GM18507 (cell line): ENCODE results near the gene EFCAB10.
"Not testable (repeated sequence)": the region's sequence is repeated elsewhere in the genome, so short reads cannot be mapped to it uniquely, and the experiment has no call there.

Experiments used
- DNase-seq: peaks from one replicate; pipeline ENCODE4 v3.0.0; 2011; ENCODE audit warnings: low read depth; ENCODE audit not compliant: insufficient read length; ENCODE audit errors: extremely low spot score
- FAIRE-seq: peaks from 2 replicates; lab custom pipeline; 2011; peaks lifted over from hg19 to GRCh38; lab: Jason Lieb, UNC

EFCAB10 gene

GRCh38 chr7:105559926-105560325 is 21.4 kb downstream of the EFCAB10 start:
- no peak for FAIRE-seq
- no peak for DNase-seq

DNA sequence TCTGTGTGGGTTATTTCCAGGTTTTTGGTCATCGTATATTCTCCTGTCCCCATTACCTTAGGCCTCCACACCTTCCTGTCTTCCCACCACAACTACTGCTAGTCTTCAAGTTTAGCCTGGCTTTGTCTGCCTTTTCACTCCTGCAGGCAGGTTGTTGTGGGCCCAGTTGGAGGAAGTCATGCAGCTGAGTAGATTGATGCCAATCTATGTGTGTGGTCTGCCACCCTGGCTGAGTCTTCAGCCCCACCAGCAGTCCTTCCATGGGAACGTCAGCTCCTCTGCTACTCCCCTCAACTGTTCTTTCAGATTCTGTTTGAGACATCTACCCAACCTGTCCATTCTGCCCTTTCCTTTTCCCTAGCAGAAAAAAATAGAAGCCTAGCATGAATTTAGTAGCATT is 43.0 kb downstream of the EFCAB10 start:
- DNase-seq (no peak), FAIRE-seq (no peak)

- FAIRE-seq (no peak), DNase-seq (no peak)
These were observed 48.4 kb downstream of the EFCAB10 start for GRCh38 chr7:105532709-105533460.

DNA sequence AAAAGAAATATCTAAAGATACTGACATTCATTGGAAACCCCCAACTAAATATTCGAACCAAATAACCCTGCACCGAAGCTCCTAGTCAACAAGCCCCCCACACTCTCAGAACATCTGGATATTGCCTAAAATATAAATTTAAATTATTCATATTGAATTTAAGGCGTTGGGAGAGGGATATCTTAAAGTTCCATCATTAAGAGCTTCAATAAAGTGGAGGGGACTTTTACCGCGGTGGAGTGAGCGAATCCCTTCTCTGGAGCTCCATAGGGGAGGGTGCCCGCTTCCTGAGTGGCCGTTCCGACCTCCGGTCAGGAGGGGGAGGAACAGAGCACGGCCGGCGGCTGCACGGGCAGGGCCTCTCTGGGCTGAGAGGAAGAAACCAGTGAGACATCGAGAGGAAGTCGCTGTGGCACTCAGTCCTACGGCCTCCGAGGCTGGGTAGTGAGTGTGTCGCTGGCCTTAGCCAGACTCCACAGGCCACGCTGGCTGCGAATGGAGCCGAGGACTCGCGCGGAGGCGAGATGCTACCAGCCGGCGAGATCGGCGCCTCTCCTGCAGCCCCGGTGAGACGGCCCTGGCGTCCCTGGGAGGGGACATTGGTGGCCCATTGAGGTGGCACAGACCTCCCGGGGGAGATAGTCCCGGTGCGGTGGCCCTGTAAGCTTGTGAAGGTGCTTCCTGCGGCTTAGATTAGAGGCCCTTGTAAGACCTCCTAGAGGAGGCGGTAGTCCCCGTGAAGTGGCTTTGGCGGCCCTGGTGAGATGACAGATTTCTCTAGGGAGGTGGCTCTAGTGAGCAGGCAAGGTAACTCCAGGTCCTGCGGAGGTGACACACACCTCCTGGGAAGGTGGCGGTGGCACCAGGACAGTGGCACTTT is 49.3 kb downstream of the EFCAB10 start, which contains the start of gene RINT1:
Gene RINT1 (plus strand): TSS at position 410 of the 880 bp plus-strand sequence. CDS start 115 bp downstream, at position 525.
- DNase-seq (peak; percentile 81), FAIRE-seq (peak; percentile 94)

DNA sequence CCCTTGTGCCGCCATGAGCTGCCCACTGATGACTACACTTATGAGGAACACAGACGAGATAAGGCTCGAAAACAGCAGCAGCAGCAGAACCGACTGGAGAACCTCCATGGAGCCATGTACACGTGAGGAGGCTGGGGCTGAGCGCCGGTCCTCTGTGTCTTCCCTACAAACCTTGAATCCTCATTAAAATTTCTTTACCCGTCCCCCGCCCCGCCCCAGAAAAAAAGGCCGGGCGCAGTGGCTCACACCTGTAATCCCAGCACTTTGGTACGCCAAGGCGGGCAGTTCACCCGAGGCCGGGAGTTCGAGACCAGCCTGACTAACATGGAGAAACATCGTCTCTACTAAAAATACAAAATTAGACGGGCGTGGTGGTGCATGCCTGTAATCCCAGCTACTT is 50.7 kb downstream of the EFCAB10 start:
- DNase-seq = no peak
- no peak for FAIRE-seq

DNA sequence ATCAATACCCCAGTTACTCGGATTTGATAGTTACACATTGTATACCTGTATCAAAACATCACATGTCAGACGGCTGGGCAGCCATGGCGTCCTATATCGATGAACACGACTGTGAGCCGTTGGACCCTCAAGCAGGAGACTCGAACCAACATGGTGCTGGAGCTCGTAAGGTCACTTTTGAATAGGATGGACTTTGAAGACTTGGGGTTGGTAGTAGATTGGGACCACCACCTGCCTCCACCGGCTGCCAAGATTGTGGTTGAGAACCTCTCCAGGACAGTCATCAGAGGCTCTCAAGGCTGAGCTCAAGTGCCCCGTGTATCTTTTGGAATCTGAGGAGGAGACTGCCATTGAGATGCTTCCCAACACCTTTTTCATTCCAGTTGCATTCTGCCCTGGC is 51.2 kb downstream of the EFCAB10 start:
- no peak for FAIRE-seq

GRCh38 chr7:105527737-105528136 is 53.6 kb downstream of the EFCAB10 start:
- FAIRE-seq, DNase-seq: not testable (repeated sequence)

More for the DNA sequence above, 51.2 kb downstream of the EFCAB10 start:
- DNase-seq = no peak

DNA sequence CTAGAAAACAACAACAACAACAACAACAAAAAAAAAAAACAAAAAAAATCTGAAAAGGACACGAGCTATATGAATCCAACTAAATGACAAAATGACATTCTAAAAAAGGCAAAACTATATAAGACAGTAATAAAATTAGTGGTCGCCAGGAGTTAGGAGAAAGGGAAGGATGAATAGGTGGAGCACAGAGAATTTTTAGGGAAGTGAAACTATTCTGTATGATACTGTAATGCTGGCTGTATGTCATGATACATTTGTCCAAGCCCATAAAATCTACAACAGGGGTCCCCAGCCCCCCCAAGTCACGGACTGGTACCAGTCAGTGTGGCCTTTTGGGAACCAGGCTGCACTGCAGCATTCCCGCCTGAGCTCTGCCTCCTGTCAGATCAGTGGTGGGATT is 56.5 kb downstream of the EFCAB10 start:
- no peak for DNase-seq
- no peak for FAIRE-seq

GRCh38 chr7:105524423-105524822 is 56.9 kb downstream of the EFCAB10 start:
- not testable (repeated sequence) for DNase-seq, FAIRE-seq

DNA sequence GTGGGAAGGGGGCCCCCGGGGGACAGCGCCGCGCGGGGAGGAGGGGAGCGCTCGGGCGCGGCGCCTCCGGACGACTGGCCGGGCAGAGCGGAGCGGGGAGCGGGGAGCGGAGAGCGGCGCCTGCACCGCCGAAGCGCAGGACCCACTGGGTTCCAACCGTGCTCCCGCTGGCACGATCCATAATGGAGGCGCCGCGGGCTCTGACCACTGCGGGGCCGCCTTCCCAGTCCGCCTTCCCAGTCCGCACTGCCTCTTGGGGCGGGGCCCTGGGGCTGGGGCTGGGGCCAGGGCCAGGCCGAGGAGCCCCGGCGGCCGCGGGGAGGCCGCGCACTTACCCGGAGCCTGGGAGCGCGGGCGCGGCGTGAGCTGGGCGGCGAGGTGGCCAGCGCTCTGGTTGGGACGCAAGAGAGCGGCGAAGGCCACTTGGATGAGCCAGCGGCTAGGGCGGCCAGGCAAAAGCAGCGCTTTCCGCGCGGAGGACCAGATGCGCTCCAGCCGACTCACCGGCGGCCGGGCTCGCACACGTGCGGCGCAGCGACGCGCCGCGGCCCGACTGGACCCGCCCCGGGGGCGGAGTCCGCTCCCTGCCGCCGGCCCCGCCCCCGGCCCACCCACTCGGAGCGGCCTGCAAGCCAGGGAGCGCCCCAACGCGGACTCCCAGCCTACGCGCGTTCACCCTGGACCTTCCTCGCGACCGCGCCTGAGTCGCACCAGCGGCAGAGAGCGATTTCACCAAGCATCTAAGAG is 59.4 kb downstream of the EFCAB10 start, which contains the start of gene PUS7:
Gene PUS7 (minus strand): TSS at position 555 of the 747 bp plus-strand sequence. CDS start 13,759 bp downstream, outside the sequence.
- DNase-seq = peak; percentile 89
- peak; percentile 73 for FAIRE-seq

DNA sequence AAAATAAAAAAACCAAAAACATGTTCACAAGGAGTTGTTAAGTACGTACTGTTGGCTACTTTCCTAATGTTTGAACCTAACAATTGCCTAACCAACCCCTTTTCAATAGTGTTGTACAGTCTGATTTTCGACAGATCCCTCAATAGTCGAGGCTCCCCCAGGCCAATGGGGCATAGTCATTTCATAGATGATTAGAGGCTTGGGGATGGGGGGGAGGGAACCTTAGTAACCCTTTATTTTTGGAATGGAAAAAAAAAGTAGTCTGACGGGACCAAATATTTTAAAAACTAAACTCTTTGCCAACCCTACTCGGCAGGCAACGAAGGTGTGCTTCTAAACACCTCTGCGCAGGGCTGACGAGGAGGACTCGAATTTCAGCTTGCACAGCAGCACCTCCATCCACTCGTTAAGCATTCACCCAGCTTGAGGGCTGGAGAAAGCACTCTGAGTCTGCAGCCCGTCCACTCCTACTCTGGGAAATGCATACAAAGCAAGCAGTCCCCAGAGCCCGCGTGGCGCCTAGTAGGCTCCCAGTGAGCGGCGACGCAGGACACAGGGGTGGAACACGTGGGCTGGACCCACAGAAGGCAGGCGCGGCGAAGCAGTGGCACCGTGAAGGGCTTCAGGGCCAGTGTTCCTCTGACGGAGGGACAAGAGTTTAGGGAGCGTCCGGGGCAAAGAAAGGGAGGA is 60.1 kb downstream of the EFCAB10 start:
- FAIRE-seq = no peak
- no peak for DNase-seq

DNA sequence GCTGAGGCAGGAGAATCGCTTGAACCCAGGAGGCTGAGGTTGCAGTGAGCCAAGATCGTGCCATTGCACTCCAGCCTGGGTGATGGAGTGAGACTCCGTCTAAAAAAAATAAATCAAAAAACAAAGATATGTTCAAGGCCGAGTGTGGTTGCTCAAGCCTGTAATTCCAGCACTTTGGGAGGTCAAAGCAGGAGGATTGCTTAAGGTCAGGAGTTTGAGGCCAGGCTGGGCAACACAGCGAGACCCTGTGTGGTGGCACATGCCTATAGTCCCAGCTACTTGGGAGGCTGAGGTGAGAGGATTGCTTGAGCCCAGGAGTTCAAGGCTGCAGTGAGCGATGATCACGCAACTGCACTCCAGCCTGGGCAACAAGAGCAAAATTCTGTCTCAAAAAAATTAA is 60.7 kb downstream of the EFCAB10 start:
- not testable (repeated sequence) for DNase-seq, FAIRE-seq

GRCh38 chr7:105519353-105519752 is 61.9 kb downstream of the EFCAB10 start:
- no peak for DNase-seq
- no peak for FAIRE-seq

DNA sequence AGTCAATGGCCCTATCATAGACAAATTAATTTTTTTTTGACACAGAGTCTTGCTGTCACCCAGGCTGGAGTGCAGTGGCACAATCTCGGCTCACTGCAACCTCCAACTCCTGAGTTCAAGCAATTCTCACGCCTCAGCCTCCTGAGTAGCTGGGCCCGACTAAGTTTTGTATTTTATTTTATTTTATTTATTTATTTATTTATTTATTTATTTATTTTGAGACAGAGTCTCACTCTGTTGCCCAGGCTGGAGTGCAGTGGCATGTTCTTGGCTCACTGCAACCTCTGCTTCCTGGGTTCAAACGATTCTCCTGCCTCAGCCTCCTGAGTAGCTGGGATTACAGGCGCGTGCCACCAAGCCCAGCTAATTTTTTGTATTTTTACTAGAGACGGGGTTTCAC is 65.7 kb downstream of the EFCAB10 start:
- DNase-seq, FAIRE-seq: not testable (repeated sequence)
